ENCODE measurements around the gene EFNA5.

DNA sequence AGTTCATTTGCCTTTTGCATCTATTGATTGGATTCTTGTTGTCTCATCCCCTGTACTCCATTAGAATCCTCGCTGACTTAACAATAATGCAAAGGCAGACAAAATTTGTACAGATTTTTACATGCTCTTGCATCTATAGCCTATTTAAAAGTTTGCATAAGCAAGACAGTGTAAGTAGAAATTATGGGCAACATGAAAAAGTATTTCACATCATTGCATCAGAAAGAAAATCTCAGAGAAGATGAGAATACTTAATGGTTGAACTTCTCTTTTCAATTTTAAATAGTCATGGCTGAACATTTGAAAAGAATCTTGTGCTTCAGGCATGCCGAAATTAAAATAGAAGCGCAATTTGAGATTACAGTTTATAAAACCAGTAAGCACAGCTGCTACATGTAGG, 226.4 kb downstream of the EFNA5 start:
- TF ChIP-seq CTCF (IDR thresholded peaks at IDR 0.05) (no peak), ZFX (IDR thresholded peaks at IDR 0.05; ENCODE audit: borderline replicate concordance) (no peak)

Measured in 22Rv1 (cell line).